HepG2 (cell line): ENCODE measurements around the gene LRRC53. TPM values are rescaled to one million over a fixed set of nuclear protein-coding genes. Genes with fewer than 3 reads are reported as not detected.

Experiments used
- KLF9 ChIP-seq: IDR thresholded peaks from 2 replicates; pipeline ENCODE4 v1.6.1; 2016; ENCODE audit warnings: low read depth
- PRDM15 ChIP-seq: sonication (generic); formaldehyde crosslinking; IDR thresholded peaks from 2 replicates; pipeline ENCODE4 v1.4.0; 2020; ENCODE audit warnings: missing genetic modification reagents
- SMARCC2 ChIP-seq: fragments of 450-650 bp; IDR thresholded peaks from 2 replicates; pipeline ENCODE4 v1.6.1; 2017; ENCODE audit warnings: antibody characterized with exemption, mild to moderate bottlenecking
- SP140L ChIP-seq: sonication (generic); formaldehyde crosslinking; IDR thresholded peaks from 2 replicates; pipeline ENCODE4 v1.4.0; 2020; ENCODE audit warnings: missing genetic modification reagents, borderline replicate concordance
- SPEN ChIP-seq: sonication (generic); formaldehyde crosslinking; IDR thresholded peaks from 2 replicates; pipeline ENCODE4 v1.5.1; 2020; ENCODE audit warnings: low read depth, mild to moderate bottlenecking, missing genetic modification reagents
- TBX2 ChIP-seq: sonication (generic); formaldehyde crosslinking; IDR thresholded peaks from 2 replicates; pipeline ENCODE4 v1.5.0; 2020; ENCODE audit warnings: missing genetic modification reagents, mild to moderate bottlenecking, borderline replicate concordance
- THAP8 ChIP-seq: sonication (generic); formaldehyde crosslinking; IDR thresholded peaks from 2 replicates; pipeline ENCODE4 v1.5.1; 2020; ENCODE audit warnings: missing genetic modification reagents, mild to moderate bottlenecking, borderline replicate concordance
- ZNF136 ChIP-seq: sonication (generic); formaldehyde crosslinking; IDR thresholded peaks from 2 replicates; pipeline ENCODE4 v1.8.1; 2022; ENCODE audit warnings: low read depth, mild to moderate bottlenecking, moderate library complexity, missing genetic modification reagents
- ZNF552 ChIP-seq: sonication (generic); formaldehyde crosslinking; IDR thresholded peaks from 2 replicates; pipeline ENCODE4 v1.9.0; 2022; ENCODE audit warnings: missing genetic modification reagents, mild to moderate bottlenecking, borderline replicate concordance
- ZNF639 ChIP-seq: conservative IDR thresholded peaks from 2 replicates; pipeline ENCODE4 v1.6.1; 2018; ENCODE audit warnings: missing genetic modification reagents
- ZSCAN29 ChIP-seq: sonication (generic); formaldehyde crosslinking; conservative IDR thresholded peaks from 2 replicates; pipeline ENCODE4 v1.4.0; 2020; ENCODE audit warnings: mild to moderate bottlenecking, missing genetic modification reagents
- polyA plus RNA-seq, 8 experiments: library from polyadenylated mRNA; depleted of rRNA in 3 of 8; stranded (reverse) in 7 of 8; unstranded in 1 of 8; fragments of >200 nt; fragmentation: Illumina TruSeq in 4 of 8; extraction: Trizol in 4 of 8; gene quantifications; 2 replicates each; pipeline versions ENCODE4 v1.2.1 to v1.2.3, GENCODE V29; 2011 to 2016; ENCODE audit warnings: low read depth in 4 of 8, missing spikeins in 1 of 8, mixed read lengths in 1 of 8; ENCODE audit not compliant: insufficient read depth in 1 of 8
- total RNA-seq, 5 experiments: library from RNA; depleted of rRNA; stranded (reverse); fragments of >200 nt; fragmentation: Illumina TruSeq; extraction: Trizol; gene quantifications; 2 replicates each; pipeline ENCODE4 v1.2.3, GENCODE V29; 2016; ENCODE audit warnings: low read depth in 1 of 5

LRRC53 gene
- total and polyA plus RNA-seq, 2 of the 13 experiments (the other 11 are each of a cell fraction or from before 2014, with no cell fraction given): not detected

- no peak for TF ChIP-seq PRDM15
- TF ChIP-seq ZNF639 (CRISPR knock-in tag): no peak
- no peak for TF ChIP-seq SPEN (CRISPR knock-in tag)
- TF ChIP-seq KLF9: no peak
- no peak for TF ChIP-seq ZNF552 (CRISPR knock-in tag)
- TF ChIP-seq ZSCAN29 (CRISPR knock-in tag): no peak
- no peak for TF ChIP-seq ZNF136 (CRISPR knock-in tag)
- no peak for TF ChIP-seq TBX2 (CRISPR knock-in tag)
- TF ChIP-seq SP140L (CRISPR knock-in tag): no peak
- no peak for TF ChIP-seq SMARCC2
- TF ChIP-seq THAP8 (CRISPR knock-in tag): no peak
These were observed 76.3 kb downstream of the LRRC53 start (continued) for GRCh38 chr1:74436078-74436477.
